HCT116 (cell line): ENCODE measurements around the gene TMEM208. TPM values are rescaled to one million over a fixed set of nuclear protein-coding genes. Genes with fewer than 3 reads are reported as not detected.

Experiments used
- ATAC-seq: fragments of 200-7000 bp; cut with Tn5 transposase; 2 replicates; pipeline ENCODE4 v1.9.1; 2020; ENCODE audit warnings: mild to moderate bottlenecking, moderate library complexity
- BruUV-seq: library from RNA; stranded (reverse); fragments of 400-500 nt; replicated peaks from 2 replicates; lab custom pipeline; 2021; lab: Mats Ljungman, UMichigan
- CTCF ChIA-PET: fragments of 300-600 bp; sonication (Branson Sonifier 250); formaldehyde crosslinking; loops from one replicate; lab custom pipeline; 2021; ENCODE audit warnings: antibody characterized with exemption; lab: Charles Lee
- POLR2A ChIA-PET: fragments of 300-600, 350-600 bp; sonication (Branson Sonifier 250); formaldehyde crosslinking; loops from one replicate; lab custom pipeline; 2021; ENCODE audit warnings: antibody characterized with exemption; lab: Charles Lee
- RAD21 ChIA-PET, 2 experiments: fragments of 300-600 bp; sonication (Branson Sonifier 250); formaldehyde crosslinking; loops; one replicate each; lab custom pipeline; 2023; ENCODE audit warnings: low total read pairs in 2 of 2; ENCODE audit not compliant: uncharacterized antibody in 2 of 2, unreplicated experiment in 2 of 2, low non-redundant PET in 1 of 2; lab: Charles Lee
- DNase-seq: peaks from one replicate; pipeline ENCODE4 v3.0.0-alpha.2; 2010; ENCODE audit warnings: low read depth, low spot score
- H2AFZ ChIP-seq: fragments of 200-600 bp; shearing (Covaris generic), sonication (generic); 2 replicates; pipeline ENCODE4 v1.6.1; 2017; ENCODE audit warnings: low read depth, mixed run types, mixed read lengths, antibody characterized with exemption, low read length; ENCODE audit not compliant: poor library complexity, severe bottlenecking
- H3K27ac ChIP-seq: 2 replicates; pipeline ENCODE4 v1.5.1; 2012; ENCODE audit warnings: low read depth, low read length
- H3K27me3 ChIP-seq: fragments of 200-600 bp; sonication (generic); 2 replicates; pipeline ENCODE4 v1.6.1; 2016; ENCODE audit warnings: mixed run types, low read length, mixed read lengths; ENCODE audit not compliant: insufficient read depth
- H3K36me3 ChIP-seq, 2 experiments: fragments of 200-500 bp in 1 of 2; fragments of 200-600 bp in 1 of 2; sonication (Bioruptor generic) in 1 of 2; sonication (generic) in 1 of 2; 2 replicates each; pipeline versions ENCODE4 v1.5.1 to v1.6.1; 2014 to 2016; ENCODE audit warnings: low read length in 2 of 2, inconsistent platforms in 1 of 2, mixed read lengths in 1 of 2, mixed run types in 1 of 2; ENCODE audit not compliant: insufficient read depth in 2 of 2, control insufficient read depth in 1 of 2
- H3K4me1 ChIP-seq, 2 experiments: fragments of 200-600 bp in 1 of 2; sonication (generic) in 1 of 2; 2 replicates each; pipeline versions ENCODE4 v1.5.1 to v1.6.1; 2012 to 2017; ENCODE audit warnings: low read length in 2 of 2, inconsistent platforms in 1 of 2, mild to moderate bottlenecking in 1 of 2, mixed read lengths in 1 of 2, mixed run types in 1 of 2, moderate library complexity in 1 of 2; ENCODE audit not compliant: insufficient read depth in 2 of 2, control insufficient read depth in 1 of 2
- H3K4me2 ChIP-seq: fragments of 200-600 bp; sonication (generic); 2 replicates; pipeline ENCODE4 v1.6.1; 2017; ENCODE audit warnings: mixed run types, low read length, mixed read lengths
- H3K4me3 ChIP-seq, 2 experiments: fragments of 200-600 bp in 1 of 2; sonication (generic) in 1 of 2; replicated peaks in 1 of 2; 2 replicates each; pipeline ENCODE4 v1.5.1; 2011 to 2016; ENCODE audit warnings: low read length in 2 of 2, control low read depth in 1 of 2, low read depth in 1 of 2, mild to moderate bottlenecking in 1 of 2, mixed read lengths in 1 of 2, mixed run types in 1 of 2
- H3K79me2 ChIP-seq: fragments of 200-600 bp; sonication (generic); 2 replicates; pipeline ENCODE4 v1.6.1; 2017; ENCODE audit warnings: mild to moderate bottlenecking, mixed run types, low read length, moderate library complexity, mixed read lengths; ENCODE audit not compliant: insufficient read depth
- H3K9ac ChIP-seq: fragments of 200-600 bp; sonication (generic); 2 replicates; pipeline ENCODE4 v1.6.1; 2016; ENCODE audit warnings: low read length, mixed read lengths
- H3K9me2 ChIP-seq: fragments of 200-600 bp; sonication (generic), shearing (Covaris generic); 2 replicates; pipeline ENCODE4 v1.6.1; 2017; ENCODE audit warnings: mixed run types, mild to moderate bottlenecking, moderate library complexity; ENCODE audit not compliant: insufficient read depth
- H3K9me3 ChIP-seq, 2 experiments: fragments of 200-500 bp in 1 of 2; fragments of 200-600 bp in 1 of 2; sonication (Bioruptor generic) in 1 of 2; sonication (generic) in 1 of 2; 2 replicates each; pipeline ENCODE4 v1.6.1; 2014 to 2017; ENCODE audit warnings: low read length in 2 of 2, mixed read lengths in 2 of 2, inconsistent platforms in 1 of 2, low read depth in 1 of 2, mild to moderate bottlenecking in 1 of 2, mixed run types in 1 of 2, moderate library complexity in 1 of 2; ENCODE audit not compliant: control insufficient read depth in 1 of 2, insufficient read depth in 1 of 2
- H4K20me1 ChIP-seq: fragments of 200-600 bp; sonication (generic), shearing (Covaris generic); 2 replicates; pipeline ENCODE4 v1.6.1; 2017; ENCODE audit warnings: mixed run types, mild to moderate bottlenecking, moderate library complexity; ENCODE audit not compliant: insufficient read depth
- CBX3 ChIP-seq: IDR thresholded peaks from 2 replicates; pipeline ENCODE4 v1.6.1; 2012; ENCODE audit warnings: low read depth
- EGR1 ChIP-seq: IDR thresholded peaks from 2 replicates; pipeline ENCODE4 v1.6.1; 2012; ENCODE audit warnings: low read depth
- JUND ChIP-seq: IDR thresholded peaks from 2 replicates; pipeline ENCODE4 v1.6.1; 2012
- POLR2A ChIP-seq: IDR thresholded peaks from 2 replicates; pipeline ENCODE4 v1.7.0; 2011; ENCODE audit warnings: borderline replicate concordance; ENCODE audit not compliant: insufficient read depth, insufficient read length; ENCODE audit errors: extremely low read depth
- POLR2AphosphoS5 ChIP-seq: IDR thresholded peaks from 2 replicates; pipeline ENCODE4 v1.6.1; 2011; ENCODE audit warnings: mild to moderate bottlenecking, low read depth, low read length, moderate library complexity
- SP1 ChIP-seq: IDR thresholded peaks from 2 replicates; pipeline ENCODE4 v1.6.1; 2012; ENCODE audit warnings: low read depth
- TCF7L2 ChIP-seq: IDR thresholded peaks from 2 replicates; pipeline ENCODE4 v1.7.0; 2011; ENCODE audit warnings: borderline replicate concordance, inconsistent platforms; ENCODE audit not compliant: insufficient read depth, insufficient read length; ENCODE audit errors: extremely low read depth
- intact Hi-C: fragments of 100-400 bp; cut with micrococcal nuclease; formaldehyde crosslinking; loops from 2 replicates; pipeline ENCODE4 v1.10.0; 2022
- total RNA-seq: library from RNA; stranded (reverse); gene quantifications from one replicate; pipeline ENCODE4 v1.2.1, GENCODE V29; 2021; ENCODE audit not compliant: unreplicated experiment
- TF ChIP-seq, protein P1 (sequence below), 3 experiments: fragments of 200-600 bp in 1 of 3; sonication (generic) in 1 of 3; IDR thresholded peaks in 2 of 3; conservative IDR thresholded peaks in 1 of 3; 2 replicates each; pipeline ENCODE4 v1.5.1; 2012 to 2017; ENCODE audit warnings: low read depth in 2 of 3, low read length in 2 of 3, antibody characterized with exemption in 1 of 3, borderline replicate concordance in 1 of 3, control low read depth in 1 of 3, mild to moderate bottlenecking in 1 of 3, mixed read lengths in 1 of 3, mixed run types in 1 of 3, moderate library complexity in 1 of 3; ENCODE audit not compliant: insufficient read depth in 1 of 3
- TF ChIP-seq, protein P2 (sequence below): IDR thresholded peaks from 2 replicates; pipeline ENCODE4 v1.6.1; 2012

The TMEM208 gene
- total RNA-seq, 1 experiment from 2014 or later = 36.1 TPM

DNA sequence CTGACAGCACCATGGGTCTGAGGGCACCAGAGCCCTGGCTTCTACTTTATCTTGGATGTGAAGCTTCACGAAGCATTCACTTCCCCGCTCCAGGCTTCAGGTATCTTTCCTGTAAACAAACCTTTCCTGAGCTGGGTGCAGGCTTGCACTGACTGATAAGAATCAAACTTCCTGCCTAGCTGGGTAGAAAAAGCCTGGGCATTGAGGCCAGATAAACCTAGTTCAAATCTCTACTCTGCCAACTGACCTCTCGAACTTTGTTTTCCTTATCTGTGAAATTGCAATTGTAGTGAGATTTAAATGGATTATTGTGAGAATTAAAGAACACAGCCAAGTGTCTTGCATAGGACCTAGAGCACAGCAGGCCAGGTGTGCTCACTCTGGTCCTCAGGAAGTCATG lies 2.9 kb upstream of the TMEM208 start:
- CTCF ChIA-PET = no interaction called here
- no TSS peak for BruUV-seq
- Histone ChIP-seq H3K79me2 (peaks cover 18% of the 10 kb centered on the region), H3K9ac (no peak overlapping the region), H3K27ac (no peak overlapping the region), H3K4me2 (no peak overlapping the region), H2AFZ (no peak overlapping the region), H3K4me1 (peaks cover 6 to 18% of the 10 kb centered on the region in 2 experiments; a peak in 3 of 4 replicates), H3K9me3 (no peaks in the 10 kb centered on the region), H4K20me1 (no peaks in the 10 kb centered on the region), H3K36me3 (peaks cover 0 to 11% of the 10 kb centered on the region in 2 experiments; a peak in 1 of 4 replicates), H3K9me2 (no peaks in the 10 kb centered on the region), H3K4me3 (no peak overlapping the region), H3K27me3 (no peaks in the 10 kb centered on the region)
- DNase-seq = no peak
- ATAC-seq = no peak
- POLR2A ChIA-PET = no interaction called here
- intact Hi-C loops = no loop called here
- TF ChIP-seq POLR2AphosphoS5 (no peak), SP1 (no peak), JUND (no peak), EGR1 (no peak), CBX3 (no peak), TCF7L2 (no peak), POLR2A (no peak)
- TF ChIP-seq, protein P1, sequence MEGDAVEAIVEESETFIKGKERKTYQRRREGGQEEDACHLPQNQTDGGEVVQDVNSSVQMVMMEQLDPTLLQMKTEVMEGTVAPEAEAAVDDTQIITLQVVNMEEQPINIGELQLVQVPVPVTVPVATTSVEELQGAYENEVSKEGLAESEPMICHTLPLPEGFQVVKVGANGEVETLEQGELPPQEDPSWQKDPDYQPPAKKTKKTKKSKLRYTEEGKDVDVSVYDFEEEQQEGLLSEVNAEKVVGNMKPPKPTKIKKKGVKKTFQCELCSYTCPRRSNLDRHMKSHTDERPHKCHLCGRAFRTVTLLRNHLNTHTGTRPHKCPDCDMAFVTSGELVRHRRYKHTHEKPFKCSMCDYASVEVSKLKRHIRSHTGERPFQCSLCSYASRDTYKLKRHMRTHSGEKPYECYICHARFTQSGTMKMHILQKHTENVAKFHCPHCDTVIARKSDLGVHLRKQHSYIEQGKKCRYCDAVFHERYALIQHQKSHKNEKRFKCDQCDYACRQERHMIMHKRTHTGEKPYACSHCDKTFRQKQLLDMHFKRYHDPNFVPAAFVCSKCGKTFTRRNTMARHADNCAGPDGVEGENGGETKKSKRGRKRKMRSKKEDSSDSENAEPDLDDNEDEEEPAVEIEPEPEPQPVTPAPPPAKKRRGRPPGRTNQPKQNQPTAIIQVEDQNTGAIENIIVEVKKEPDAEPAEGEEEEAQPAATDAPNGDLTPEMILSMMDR (IDR thresholded peaks at IDR 0.05 in 2 of 3, conservative IDR thresholded peaks at IDR 0.05 in 1 of 3; ENCODE audit: borderline replicate concordance in 1 of 3, insufficient read depth in 1 of 3, low read depth in 2 of 3, low read length in 2 of 3) = no peak
- TF ChIP-seq, protein P2, sequence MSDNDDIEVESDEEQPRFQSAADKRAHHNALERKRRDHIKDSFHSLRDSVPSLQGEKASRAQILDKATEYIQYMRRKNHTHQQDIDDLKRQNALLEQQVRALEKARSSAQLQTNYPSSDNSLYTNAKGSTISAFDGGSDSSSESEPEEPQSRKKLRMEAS = no peak
- RAD21 ChIA-PET = no interaction called here
